Head of caudate nucleus (tissue), 42 donors: ENCODE measurements around the gene RDH5.

Experiments used
- DNase-seq, 42 donors: peaks; one replicate each; pipeline versions ENCODE4 v3.0.0 to v3.0.0-alpha.2; 2020 to 2021; ENCODE audit warnings: mixed read lengths in 7 of 42
- intact Hi-C: fragments of 100-400 bp; cut with DNase I; formaldehyde crosslinking; loops from one replicate; pipeline ENCODE4 v1.15.0; 2022

Gene RDH5

DNA sequence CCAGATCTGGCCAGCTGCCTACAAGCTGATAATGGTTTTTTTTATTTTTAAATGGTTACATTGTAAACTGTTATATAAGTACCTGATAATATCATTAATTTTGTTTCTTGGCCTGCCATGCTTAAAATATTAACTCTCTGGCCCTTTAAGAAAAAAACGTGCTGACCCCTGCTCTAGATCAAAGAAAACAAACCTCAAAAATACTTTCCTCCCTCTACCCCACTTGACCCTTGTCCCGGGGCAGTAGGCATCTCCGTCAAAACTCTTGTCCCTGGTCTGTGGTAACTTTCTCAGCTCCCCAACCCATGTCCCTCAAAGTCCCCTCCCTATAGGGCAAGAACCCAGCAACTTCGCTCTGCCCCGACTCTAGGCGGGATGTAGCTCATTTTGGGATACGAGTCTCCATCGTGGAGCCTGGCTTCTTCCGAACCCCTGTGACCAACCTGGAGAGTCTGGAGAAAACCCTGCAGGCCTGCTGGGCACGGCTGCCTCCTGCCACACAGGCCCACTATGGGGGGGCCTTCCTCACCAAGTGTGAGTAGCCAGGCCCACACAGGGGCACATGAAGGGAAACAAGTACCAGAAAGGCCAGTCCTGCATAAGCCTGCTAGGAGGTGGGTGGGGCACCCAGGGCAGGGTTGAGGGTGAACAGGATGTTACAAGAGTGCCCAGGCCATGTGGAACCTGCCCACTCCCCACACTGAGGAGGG, 3.5 kb downstream of the RDH5 start:
- intact Hi-C loops: no loop called here
- DNase-seq: peak in 2 of 42 donors; percentile 16 to 32

DNA sequence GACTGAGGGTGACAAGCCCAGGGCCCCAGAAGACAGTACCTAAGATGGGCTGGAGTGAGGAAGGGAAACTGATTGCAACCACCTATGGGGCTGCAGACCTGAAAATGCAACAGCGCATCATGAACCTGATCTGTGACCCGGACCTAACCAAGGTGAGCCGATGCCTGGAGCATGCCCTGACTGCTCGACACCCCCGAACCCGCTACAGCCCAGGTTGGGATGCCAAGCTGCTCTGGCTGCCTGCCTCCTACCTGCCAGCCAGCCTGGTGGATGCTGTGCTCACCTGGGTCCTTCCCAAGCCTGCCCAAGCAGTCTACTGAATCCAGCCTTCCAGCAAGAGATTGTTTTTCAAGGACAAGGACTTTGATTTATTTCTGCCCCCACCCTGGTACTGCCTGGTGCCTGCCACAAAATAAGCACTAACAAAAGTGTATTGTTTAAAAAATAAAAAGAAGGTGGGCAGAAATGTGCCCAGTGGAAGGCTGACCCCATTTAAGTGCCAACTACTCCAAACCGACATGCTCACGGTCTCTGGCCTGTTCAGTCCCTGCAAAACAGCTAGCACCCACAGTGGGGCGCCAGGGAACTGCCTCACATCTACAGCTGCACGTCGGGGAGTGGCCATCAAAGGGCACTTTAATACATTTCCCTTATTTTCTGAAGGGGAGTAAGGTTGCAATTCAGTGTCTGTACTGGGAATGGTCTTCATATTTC, 4.2 kb downstream of the RDH5 start:
- DNase-seq: peak in 40 of 42 donors; percentile 60 to 89 (median 73)
- intact Hi-C loops: no loop called here

DNA sequence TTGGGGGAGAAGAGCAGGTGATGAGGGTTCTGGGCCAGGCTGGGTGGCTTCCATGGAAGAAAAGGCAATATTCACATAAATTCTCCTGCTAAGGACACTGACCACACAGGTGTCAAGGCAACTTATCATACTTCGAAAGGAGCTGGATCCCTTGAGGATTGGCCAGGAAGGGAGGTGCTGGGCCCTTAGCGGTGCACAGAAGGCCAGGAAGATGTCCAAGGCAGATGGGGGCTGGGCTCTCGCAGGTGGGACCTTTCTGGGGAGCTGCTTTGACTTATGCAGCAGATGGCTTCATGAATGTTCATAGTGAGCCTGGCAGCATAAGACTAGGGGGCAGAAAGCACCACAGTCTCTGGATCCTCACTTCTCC, 4.7 kb downstream of the RDH5 start:
- intact Hi-C loops: loop anchor here (5.0 kb wide), 1 partner anchor 202 kb away; the partner anchor contains the start of gene PYM1
- DNase-seq: peak in 2 of 42 donors; percentile 16 to 27

DNA sequence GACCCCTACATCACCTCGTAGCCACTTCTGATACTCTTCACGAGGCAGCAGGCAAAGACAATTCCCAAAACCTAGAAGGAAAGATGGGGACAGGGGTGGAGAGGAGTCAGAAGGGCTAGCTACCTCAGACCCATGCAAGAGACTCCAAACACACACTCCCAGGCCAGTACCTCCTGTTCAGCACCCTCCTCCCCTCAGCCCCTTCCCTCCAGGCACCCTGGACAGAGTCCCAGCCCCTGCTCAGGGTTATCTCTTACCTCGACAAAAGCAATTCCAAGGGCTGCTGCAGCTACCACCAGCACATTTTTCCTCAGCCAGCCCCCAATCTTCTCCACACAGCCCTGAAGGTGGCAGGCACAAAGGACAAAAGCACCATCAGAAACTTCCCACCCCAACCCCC, 5.4 kb downstream of the RDH5 start:
- intact Hi-C loops: loop anchor here (5.0 kb wide), 1 partner anchor 202 kb away; the partner anchor contains the start of gene PYM1
- peak in 2 of 42 donors; percentile 7 to 8 for DNase-seq

DNA sequence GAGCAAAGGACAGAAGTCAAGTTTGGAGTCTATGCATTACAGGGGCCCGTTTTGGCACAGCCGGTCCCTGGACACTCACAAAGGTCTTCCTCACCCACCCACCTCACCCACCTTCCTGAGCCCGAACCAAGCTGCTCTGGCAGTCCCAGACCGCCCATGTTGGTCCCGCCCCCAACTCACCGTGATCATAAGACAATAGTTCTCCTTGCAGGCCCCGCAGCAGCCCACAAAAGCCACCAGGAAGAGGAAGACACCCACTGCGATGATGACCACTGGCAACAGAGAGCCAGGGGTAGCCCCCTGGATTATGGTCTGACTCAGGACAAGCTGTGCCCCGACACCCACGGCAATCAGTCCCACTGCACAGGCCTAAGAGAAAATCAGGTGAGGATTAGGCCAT, 6.8 kb downstream of the RDH5 start:
- peak in 1 of 42 donors; percentile 27 for DNase-seq
- intact Hi-C loops: loop anchor here (5.0 kb wide), 1 partner anchor 200 kb away; the partner anchor contains the start of gene PYM1

DNA sequence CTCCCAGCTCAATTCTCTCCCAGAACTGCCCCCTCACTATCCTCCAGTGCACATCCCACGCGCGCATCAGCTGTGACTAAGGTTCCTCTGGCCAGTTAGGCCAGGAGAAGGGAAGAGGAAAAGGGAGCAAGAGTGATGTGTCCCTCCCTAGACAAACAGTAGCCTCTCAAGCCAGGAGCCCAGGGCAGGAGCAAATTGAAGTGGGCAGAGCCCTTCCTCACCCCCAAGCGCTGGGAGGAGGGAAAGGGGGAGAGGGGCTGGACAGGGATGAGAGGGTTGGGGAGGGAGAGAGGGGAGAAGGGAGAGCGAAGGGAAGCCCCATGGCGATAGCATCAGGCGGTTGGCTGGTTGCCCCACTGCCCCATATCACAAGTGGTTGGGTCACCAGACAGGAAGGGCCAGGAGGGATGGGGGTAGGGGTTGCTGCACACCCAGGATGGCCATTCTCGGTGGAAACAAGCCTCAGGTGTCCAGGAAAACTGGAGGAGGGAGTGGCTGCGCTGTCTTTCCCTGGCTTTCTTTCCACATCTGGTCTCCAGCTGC, 7.5 kb downstream of the RDH5 start:
- DNase-seq: peak in 10 of 42 donors; percentile 26 to 75 (median 44)

DNA sequence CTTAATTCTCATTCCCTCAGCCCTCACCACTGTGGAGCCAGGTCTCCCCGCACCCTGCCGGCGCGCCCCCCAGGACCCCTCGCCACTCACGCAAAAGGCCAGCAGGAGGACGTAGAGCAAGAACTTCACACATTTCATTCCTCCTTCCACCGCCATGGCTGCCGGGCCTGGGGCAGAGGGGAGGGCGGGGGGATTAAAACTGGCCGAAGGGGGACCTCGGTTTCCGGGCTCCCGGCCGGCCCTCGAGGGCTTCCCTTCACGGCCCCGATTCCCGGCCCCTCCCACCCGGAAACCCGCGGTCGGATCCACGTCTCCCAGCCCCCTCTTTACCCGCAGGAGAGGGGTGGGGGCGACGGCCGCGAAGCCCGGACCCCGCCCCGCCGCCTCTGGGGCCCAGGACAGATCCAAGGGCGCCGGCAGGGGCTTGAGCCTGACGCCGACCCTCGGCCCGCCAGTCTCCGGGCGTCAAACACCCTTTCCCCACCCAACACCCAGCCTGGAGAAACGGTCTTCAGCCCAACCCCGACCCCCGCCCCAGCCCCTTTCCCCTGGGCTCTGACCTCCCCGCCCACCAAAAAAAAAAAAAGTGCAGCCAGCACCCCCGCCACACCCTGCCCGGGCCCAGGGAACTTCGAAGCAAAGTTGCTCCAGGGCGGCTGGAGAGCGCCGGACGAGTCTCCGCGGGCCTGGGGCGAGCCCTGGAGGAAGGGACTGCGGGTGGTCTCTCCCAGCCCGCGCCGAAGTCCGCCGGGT, 8.2 kb downstream of the RDH5 start:
- intact Hi-C loops: loop anchor here (5.0 kb wide), 1 partner anchor 199 kb away; the partner anchor contains the start of gene PYM1
- peak; percentile 52 to 91 (median 78) for DNase-seq

More for the DNA sequence above, 7.5 kb downstream of the RDH5 start:
- intact Hi-C loops: loop anchor here (5.0 kb wide), 1 partner anchor 200 kb away; the partner anchor contains the start of gene PYM1

DNA sequence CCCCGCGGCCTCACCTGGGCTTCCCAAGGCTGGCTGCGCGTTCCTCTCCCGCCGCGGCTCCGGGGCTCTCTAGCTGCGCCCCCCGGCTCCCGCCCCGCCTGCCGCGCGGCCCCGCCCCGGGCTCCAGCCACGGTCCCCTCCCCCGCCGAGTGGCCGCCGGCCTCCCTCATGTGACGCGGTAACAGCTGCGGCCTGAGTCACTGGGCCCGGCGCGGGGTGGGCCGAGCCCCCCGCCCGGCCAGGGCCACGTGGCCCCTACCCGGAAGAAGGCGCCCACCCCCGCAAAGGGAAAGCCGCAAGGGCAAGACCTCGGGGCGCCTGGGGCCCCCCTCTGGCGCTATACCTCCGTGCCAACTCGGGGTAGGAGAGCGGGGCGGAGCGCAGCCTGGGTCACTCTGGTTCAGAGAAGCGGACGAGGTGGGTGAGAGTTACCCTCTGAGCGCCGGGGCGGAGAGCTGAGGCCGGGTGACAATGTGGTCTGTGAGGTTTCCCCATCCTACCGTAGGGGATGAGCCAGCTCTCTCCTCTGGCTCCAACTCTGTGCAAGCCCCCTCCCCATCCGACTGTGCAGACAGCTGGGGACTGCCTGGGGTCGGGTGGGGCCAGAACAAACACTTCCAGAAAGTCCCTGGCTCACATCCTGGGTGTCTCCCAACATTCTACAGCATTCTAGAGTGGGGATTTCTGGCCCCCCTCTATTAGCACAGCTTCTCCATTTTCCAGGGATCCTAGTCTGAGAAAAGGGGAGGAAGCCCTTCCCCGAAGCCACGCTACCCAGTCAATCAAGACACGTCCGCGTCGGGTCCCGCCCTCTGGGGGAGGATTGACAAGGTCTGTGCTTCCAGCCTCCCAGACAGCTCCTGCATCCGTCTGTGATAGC, 9.0 kb downstream of the RDH5 start, which contains the start of gene CD63:
TSS of gene CD63 (minus strand) at position 71 of the 880 bp plus-strand sequence. CDS start 668 bp downstream, outside the sequence.
- intact Hi-C loops: loop anchor here (5.0 kb wide), 1 partner anchor 198 kb away; the partner anchor contains the start of gene PYM1
- DNase-seq: peak; percentile 86 to 98 (median 94)

DNA sequence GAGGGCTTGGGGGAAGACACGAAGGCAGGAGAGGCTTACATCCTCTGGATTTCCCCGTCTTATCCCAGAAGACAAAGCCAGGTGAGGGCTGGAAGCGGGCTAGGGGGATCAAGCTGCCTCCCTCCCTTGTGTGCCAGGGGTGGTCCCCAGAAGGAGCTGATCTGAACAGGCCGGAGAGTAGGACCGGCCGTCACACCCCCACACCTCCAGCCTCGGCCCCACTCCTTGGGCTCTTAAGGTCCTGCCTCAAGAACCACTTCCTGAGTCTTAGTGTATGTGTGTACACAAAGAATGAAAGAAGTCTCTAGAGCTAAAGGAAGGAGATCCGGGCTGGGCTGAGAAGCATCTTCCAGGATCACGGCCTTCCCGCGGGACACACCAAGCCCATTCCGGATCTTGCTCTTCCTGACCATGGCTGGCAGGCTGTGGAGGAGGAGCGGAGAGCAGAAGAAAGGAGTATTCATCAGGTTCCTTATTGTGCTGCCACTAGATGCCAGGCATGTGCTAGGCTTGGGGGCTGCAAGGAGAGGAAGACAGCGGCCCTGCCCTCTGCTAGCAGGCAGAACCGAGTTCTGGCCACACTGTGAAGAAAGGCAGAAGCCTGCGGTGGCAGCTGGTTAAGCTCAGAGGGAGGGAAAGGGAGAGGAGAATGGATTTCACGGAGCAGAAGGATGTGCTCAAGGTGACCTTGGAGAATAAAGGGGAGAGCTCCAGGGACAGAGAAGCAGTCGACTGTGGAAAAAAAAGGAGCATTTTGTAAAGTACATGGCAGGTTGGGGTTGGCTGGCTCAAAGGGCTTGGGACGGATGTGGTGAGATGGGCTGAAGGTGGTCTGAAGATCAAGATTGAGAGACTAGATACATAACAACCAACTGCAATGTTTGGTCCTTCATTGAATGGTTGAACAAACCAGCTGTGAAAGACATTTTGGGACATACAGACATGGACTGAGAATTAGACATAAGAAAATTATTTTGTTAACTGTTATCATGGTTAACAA, 9.9 kb downstream of the RDH5 start:
- intact Hi-C loops: loop anchor here (5.0 kb wide), 1 partner anchor 197 kb away; the partner anchor contains the start of gene PYM1
- DNase-seq: peak in 41 of 42 donors; percentile 42 to 90 (median 75)

DNA sequence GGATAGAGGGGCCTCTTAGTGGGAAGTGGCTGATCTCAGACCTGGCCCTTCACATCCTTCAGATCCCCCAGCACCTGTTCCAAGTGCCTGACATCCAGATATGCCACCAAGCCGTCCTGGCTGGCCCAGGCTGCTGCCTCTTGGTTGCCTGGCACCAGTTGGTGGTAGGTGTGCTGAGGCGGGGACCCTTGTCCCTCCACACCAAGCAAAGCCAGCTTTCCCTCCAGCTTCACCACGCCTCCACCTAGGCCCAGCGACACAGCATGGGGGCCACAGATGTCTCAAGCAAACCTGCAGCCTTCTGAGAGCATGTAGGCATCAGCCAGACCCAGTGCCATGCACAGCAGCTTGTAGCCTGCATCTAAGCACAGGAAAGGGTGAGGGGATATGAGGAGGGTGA, 12.1 kb downstream of the RDH5 start:
- intact Hi-C loops: no loop called here
- DNase-seq: no peak

DNA sequence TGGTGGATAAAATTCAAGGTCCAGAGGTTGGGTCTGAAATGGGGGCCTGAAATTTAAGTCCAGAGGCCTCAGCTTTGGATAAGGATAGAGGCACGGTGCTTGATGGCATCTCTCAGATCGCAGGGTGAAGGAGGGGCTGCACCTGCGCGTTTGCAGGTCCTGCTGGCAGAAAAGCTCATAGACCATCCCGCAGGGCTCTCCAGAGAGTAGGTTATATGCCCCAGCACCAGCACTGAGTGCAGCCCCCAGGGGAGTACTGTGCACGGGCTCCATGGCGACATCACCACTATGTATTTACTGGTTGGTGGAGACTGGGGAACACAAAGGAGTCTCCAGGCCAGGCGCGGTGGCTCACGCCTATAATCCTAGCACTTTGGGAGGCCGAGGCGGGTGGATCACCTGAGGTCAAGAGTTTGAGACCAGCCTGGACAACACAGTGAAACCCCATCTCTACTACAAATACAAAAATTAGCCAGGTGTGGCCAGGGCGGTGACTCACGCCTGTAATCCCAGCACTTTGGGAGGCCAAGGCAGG, 12.9 kb downstream of the RDH5 start:
- DNase-seq: no peak
- intact Hi-C loops: no loop called here

DNA sequence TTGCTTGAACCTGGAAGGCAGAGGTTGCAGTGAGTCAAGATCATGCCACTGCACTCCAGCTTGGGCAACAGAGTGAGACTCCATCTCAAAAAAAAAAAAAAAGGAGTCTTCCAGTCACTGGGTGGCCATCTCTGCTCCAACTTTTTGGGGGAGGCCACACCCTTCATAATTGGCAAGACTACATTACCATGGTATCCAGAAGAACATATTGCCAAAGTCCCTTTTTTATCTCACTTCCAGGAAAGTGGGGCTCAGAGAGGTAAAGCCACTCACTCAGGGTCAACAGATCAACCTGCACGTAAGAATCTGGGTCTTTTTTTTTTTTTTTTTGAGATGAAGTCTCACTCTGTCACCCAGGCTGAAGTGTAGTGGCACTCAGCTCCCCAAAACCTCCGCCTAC, 13.7 kb downstream of the RDH5 start:
- DNase-seq: no peak
- intact Hi-C loops: no loop called here

DNA sequence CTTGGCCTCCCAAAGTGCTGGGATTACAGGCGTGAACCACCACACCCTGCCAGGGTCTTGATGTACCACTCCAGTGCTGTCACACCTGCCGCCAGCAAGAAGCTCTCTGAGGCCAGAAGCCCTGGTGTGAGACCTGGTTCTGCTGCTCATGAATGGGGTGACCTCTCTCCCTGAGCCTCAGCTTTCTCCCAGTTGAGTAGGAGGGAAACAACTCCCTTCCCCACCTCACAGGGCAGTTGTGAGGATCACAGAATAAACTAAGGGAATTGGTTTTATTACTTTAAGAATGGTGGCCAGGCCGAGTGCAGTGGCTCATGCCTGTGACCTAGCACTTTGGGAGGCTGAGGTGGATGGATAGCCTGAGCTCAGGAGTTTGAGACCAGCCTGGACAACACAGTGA, 14.4 kb downstream of the RDH5 start:
- intact Hi-C loops: no loop called here

DNA sequence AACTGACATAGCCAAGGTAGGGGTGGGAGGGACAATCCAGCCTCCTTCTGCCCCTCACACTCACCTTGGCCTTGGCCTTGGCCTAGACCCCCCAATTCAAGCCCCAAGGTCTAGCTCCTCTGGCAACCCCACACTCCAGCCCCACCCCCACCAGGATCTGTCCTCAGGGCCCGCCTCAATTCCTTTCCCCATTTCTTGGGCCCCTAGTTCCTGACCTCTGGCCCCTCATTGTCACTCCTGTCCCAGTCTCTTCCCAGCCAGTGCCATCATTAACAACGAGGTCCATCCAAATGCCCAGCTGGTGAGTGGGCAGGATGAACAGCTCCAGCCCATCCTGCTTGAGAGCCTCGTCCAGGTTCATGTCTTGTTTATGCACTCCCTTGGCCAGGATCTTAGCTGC, 15.9 kb downstream of the RDH5 start:
- intact Hi-C loops: loop anchor here (5.0 kb wide), 2 partner anchors 61 to 206 kb away; no protein-coding TSS in a partner anchor
- DNase-seq: peak in 1 of 42 donors; percentile 10

More for the DNA sequence above, 14.4 kb downstream of the RDH5 start:
- DNase-seq: peak in 1 of 42 donors; percentile 12

DNA sequence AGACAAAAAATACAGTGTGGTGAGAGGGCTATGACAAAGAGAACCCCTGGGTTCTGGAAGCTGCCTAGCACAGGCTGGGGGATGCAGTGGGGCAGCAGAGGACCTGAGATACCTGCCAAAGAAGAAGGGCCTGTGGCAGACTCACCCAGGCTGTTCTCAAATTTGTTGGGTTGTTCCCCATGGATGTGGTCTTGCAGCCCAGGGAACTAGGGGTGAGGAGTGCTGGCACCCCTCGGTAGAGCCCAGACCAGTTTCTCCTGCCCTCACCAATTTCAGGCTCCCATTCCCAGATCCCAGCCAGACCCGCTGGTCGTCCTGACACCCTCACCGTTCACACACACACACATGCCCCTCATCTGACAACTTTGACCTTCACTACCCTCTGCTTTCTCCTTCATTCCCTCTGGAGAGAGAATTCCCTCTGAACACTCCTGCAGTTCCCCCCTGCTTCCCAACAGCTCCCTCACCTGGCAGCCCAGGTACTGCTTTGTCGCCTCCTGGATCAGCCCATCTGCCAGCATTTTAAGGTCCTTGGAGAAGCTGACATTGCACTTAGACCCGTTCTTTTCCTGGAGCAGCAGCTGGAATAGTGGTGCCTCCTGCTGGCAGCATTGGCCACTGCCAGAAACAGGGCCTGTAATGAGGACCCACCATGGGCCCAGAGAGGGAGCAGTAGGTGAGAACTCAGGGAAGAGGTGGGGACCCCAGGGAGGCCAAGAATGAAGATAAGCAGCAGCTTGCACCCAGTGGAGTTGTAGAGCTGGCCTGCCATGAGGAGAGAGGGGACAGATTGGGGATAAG, 16.8 kb downstream of the RDH5 start:
- peak in 41 of 42 donors; percentile 44 to 89 (median 73) for DNase-seq
- intact Hi-C loops: loop anchor here (5.0 kb wide), 2 partner anchors 60 to 205 kb away; no protein-coding TSS in a partner anchor
